HepG2 (cell line): Measurements from ENCODE around the gene NECTIN2. TPM values are rescaled to one million over a fixed set of nuclear protein-coding genes. Genes with fewer than 3 reads are reported as not detected.

ENCODE experiments used
- CEBPG ChIP-seq: IDR thresholded peaks from 2 replicates; pipeline ENCODE4 v1.6.1; 2016
- IKZF4 ChIP-seq: sonication (generic); formaldehyde crosslinking; IDR thresholded peaks from 2 replicates; pipeline ENCODE4 v1.5.1; 2020; ENCODE audit warnings: borderline replicate concordance, mild to moderate bottlenecking, low read depth, missing genetic modification reagents; ENCODE audit errors: not compliant biosample characterization
- TBX2 ChIP-seq: sonication (generic); formaldehyde crosslinking; IDR thresholded peaks from 2 replicates; pipeline ENCODE4 v1.5.0; 2020; ENCODE audit warnings: missing genetic modification reagents, mild to moderate bottlenecking, borderline replicate concordance
- ZNF263 ChIP-seq: sonication (generic); formaldehyde crosslinking; IDR thresholded peaks from 2 replicates; pipeline ENCODE4 v1.4.0; 2020; ENCODE audit warnings: missing genetic modification reagents
- ZNF446 ChIP-seq: sonication (generic); formaldehyde crosslinking; IDR thresholded peaks from 2 replicates; pipeline ENCODE4 v1.5.0; 2020; ENCODE audit warnings: mild to moderate bottlenecking, missing genetic modification reagents
- ZNF709 ChIP-seq: sonication (generic); formaldehyde crosslinking; IDR thresholded peaks from 2 replicates; pipeline ENCODE4 v1.5.0; 2020; ENCODE audit warnings: mild to moderate bottlenecking, missing genetic modification reagents
- ZNF724P ChIP-seq: sonication (generic); formaldehyde crosslinking; IDR thresholded peaks from 2 replicates; pipeline ENCODE4 v1.8.0; 2022; ENCODE audit warnings: missing genetic modification reagents, borderline replicate concordance
- polyA plus RNA-seq, 8 experiments: library from polyadenylated mRNA; depleted of rRNA in 3 of 8; stranded (reverse) in 7 of 8; unstranded in 1 of 8; fragments of >200 nt; fragmentation: Illumina TruSeq in 4 of 8; extraction: Trizol in 4 of 8; gene quantifications; 2 replicates each; pipeline versions ENCODE4 v1.2.1 to v1.2.3, GENCODE V29; 2011 to 2016; ENCODE audit warnings: low read depth in 4 of 8, missing spikeins in 1 of 8, mixed read lengths in 1 of 8; ENCODE audit not compliant: insufficient read depth in 1 of 8
- total RNA-seq, 5 experiments: library from RNA; depleted of rRNA; stranded (reverse); fragments of >200 nt; fragmentation: Illumina TruSeq; extraction: Trizol; gene quantifications; 2 replicates each; pipeline ENCODE4 v1.2.3, GENCODE V29; 2016; ENCODE audit warnings: low read depth in 1 of 5
- TF ChIP-seq, protein P1 (sequence below): sonication (generic); formaldehyde crosslinking; IDR thresholded peaks from 2 replicates; pipeline ENCODE4 v1.5.0; 2020; ENCODE audit warnings: mild to moderate bottlenecking, missing genetic modification reagents, borderline replicate concordance
- TF ChIP-seq, protein P2 (sequence below): sonication (generic); formaldehyde crosslinking; IDR thresholded peaks from 2 replicates; pipeline ENCODE4 v1.4.0; 2020; ENCODE audit warnings: missing genetic modification reagents, borderline replicate concordance
- TF ChIP-seq, protein P3 (sequence below): sonication (generic); formaldehyde crosslinking; IDR thresholded peaks from 2 replicates; pipeline ENCODE4 v1.4.0; 2020; ENCODE audit warnings: mild to moderate bottlenecking, missing genetic modification reagents
- TF ChIP-seq, protein P4 (sequence below): sonication (generic); formaldehyde crosslinking; IDR thresholded peaks from 2 replicates; pipeline ENCODE4 v1.5.1; 2020; ENCODE audit warnings: mild to moderate bottlenecking, missing genetic modification reagents

The NECTIN2 gene
- total and polyA plus RNA-seq, 2 of the 13 experiments (the other 11 are each of a cell fraction or from before 2014, with no cell fraction given): 75.4 to 114 TPM

DNA sequence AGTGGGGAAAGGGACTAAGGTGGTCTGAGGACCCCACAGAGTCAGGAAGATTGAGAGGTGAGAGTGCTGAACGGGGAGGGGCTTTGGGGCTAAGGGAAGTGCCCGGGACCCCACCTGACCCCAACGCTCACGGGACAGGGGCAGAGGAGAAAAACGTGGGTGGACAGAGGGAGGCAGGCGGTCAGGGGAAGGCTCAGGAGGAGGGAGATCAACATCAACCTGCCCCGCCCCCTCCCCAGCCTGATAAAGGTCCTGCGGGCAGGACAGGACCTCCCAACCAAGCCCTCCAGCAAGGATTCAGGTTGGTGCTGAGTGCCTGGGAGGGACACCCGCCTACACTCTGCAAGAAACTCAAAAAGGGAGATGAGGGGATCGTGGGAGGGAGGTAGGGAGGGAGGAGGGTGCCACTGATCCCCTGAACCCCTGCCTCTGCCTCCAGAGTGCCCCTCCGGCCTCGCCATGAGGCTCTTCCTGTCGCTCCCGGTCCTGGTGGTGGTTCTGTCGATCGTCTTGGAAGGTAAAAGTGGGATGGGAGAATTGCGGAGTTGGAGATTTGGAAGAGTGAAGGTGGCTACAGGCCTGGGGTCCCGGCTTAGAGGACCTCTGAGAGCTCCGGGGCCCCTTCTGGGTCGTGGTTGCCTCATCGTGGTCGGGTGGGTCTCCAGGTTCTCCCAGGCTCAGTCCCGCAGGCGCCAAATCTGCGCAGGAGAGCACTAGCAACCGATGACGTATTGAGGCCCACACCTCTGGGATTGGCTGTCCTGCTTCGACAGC, 68.5 kb downstream of the NECTIN2 start, which contains the start of gene APOC1 (continued):
- TF ChIP-seq CEBPG (CRISPR knock-in tag) (peak; percentile 60), ZNF724P (CRISPR knock-in tag) (peak; percentile 27; the same call in 1 of the 2 replicates), ZNF446 (CRISPR knock-in tag) (0 out of 2 replicates have a peak, but pooled peaks have one; percentile 63), ZNF263 (CRISPR knock-in tag) (peak; percentile 95), IKZF4 (CRISPR knock-in tag) (peak; percentile 25), ZNF709 (CRISPR knock-in tag) (peak; percentile 84), TBX2 (0 out of 2 replicates have a peak, but pooled peaks have one; percentile 32)
- TF ChIP-seq, protein P1, sequence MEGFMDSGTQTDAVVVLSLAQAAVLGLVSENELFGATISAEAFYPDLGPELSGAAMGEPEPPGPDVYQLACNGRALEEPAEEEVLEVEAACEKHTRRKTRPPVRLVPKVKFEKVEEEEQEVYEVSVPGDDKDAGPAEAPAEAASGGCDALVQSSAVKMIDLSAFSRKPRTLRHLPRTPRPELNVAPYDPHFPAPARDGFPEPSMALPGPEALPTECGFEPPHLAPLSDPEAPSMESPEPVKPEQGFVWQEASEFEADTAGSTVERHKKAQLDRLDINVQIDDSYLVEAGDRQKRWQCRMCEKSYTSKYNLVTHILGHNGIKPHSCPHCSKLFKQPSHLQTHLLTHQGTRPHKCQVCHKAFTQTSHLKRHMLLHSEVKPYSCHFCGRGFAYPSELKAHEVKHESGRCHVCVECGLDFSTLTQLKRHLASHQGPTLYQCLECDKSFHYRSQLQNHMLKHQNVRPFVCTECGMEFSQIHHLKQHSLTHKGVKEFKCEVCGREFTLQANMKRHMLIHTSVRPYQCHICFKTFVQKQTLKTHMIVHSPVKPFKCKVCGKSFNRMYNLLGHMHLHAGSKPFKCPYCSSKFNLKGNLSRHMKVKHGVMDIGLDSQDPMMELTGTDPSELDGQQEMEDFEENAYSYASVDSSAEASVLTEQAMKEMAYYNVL (CRISPR knock-in tag): 0 out of 2 replicates have a peak, but pooled peaks have one; percentile 48
- TF ChIP-seq, protein P2, sequence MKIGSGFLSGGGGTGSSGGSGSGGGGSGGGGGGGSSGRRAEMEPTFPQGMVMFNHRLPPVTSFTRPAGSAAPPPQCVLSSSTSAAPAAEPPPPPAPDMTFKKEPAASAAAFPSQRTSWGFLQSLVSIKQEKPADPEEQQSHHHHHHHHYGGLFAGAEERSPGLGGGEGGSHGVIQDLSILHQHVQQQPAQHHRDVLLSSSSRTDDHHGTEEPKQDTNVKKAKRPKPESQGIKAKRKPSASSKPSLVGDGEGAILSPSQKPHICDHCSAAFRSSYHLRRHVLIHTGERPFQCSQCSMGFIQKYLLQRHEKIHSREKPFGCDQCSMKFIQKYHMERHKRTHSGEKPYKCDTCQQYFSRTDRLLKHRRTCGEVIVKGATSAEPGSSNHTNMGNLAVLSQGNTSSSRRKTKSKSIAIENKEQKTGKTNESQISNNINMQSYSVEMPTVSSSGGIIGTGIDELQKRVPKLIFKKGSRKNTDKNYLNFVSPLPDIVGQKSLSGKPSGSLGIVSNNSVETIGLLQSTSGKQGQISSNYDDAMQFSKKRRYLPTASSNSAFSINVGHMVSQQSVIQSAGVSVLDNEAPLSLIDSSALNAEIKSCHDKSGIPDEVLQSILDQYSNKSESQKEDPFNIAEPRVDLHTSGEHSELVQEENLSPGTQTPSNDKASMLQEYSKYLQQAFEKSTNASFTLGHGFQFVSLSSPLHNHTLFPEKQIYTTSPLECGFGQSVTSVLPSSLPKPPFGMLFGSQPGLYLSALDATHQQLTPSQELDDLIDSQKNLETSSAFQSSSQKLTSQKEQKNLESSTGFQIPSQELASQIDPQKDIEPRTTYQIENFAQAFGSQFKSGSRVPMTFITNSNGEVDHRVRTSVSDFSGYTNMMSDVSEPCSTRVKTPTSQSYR (CRISPR knock-in tag): 0 out of 2 replicates have a peak, but pooled peaks have one; percentile 42
- TF ChIP-seq, protein P3, sequence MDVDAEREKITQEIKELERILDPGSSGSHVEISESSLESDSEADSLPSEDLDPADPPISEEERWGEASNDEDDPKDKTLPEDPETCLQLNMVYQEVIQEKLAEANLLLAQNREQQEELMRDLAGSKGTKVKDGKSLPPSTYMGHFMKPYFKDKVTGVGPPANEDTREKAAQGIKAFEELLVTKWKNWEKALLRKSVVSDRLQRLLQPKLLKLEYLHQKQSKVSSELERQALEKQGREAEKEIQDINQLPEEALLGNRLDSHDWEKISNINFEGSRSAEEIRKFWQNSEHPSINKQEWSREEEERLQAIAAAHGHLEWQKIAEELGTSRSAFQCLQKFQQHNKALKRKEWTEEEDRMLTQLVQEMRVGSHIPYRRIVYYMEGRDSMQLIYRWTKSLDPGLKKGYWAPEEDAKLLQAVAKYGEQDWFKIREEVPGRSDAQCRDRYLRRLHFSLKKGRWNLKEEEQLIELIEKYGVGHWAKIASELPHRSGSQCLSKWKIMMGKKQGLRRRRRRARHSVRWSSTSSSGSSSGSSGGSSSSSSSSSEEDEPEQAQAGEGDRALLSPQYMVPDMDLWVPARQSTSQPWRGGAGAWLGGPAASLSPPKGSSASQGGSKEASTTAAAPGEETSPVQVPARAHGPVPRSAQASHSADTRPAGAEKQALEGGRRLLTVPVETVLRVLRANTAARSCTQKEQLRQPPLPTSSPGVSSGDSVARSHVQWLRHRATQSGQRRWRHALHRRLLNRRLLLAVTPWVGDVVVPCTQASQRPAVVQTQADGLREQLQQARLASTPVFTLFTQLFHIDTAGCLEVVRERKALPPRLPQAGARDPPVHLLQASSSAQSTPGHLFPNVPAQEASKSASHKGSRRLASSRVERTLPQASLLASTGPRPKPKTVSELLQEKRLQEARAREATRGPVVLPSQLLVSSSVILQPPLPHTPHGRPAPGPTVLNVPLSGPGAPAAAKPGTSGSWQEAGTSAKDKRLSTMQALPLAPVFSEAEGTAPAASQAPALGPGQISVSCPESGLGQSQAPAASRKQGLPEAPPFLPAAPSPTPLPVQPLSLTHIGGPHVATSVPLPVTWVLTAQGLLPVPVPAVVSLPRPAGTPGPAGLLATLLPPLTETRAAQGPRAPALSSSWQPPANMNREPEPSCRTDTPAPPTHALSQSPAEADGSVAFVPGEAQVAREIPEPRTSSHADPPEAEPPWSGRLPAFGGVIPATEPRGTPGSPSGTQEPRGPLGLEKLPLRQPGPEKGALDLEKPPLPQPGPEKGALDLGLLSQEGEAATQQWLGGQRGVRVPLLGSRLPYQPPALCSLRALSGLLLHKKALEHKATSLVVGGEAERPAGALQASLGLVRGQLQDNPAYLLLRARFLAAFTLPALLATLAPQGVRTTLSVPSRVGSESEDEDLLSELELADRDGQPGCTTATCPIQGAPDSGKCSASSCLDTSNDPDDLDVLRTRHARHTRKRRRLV (CRISPR knock-in tag): 0 out of 2 replicates have a peak, but pooled peaks have one; percentile 56
- TF ChIP-seq, protein P4, sequence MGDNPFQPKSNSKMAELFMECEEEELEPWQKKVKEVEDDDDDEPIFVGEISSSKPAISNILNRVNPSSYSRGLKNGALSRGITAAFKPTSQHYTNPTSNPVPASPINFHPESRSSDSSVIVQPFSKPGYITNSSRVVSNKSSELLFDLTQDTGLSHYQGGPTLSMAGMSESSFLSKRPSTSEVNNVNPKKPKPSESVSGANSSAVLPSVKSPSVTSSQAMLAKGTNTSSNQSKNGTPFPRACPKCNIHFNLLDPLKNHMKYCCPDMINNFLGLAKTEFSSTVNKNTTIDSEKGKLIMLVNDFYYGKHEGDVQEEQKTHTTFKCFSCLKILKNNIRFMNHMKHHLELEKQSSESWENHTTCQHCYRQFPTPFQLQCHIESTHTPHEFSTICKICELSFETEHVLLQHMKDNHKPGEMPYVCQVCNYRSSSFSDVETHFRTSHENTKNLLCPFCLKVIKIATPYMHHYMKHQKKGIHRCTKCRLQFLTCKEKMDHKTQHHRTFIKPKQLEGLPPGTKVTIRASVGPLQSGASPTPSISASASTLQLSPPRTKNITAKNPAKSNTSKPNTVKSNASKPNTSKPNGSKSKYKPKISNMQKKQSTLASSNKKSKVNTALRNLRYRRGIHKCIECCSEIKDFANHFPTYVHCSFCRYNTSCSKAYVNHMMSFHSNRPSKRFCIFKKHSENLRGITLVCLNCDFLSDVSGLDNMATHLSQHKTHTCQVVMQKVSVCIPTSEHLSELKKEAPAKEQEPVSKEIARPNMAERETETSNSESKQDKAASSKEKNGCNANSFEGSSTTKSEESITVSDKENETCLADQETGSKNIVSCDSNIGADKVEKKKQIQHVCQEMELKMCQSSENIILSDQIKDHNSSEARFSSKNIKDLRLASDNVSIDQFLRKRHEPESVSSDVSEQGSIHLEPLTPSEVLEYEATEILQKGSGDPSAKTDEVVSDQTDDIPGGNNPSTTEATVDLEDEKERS (CRISPR knock-in tag): peak; percentile 78
